ENCODE data around the gene PHYKPL.

PHYKPL gene

GRCh38 chr5:178273665-178274541 is 41.3 kb upstream of the PHYKPL start:
- no peaks in the 10 kb centered on the region for H3K36me3 ChIP-seq
- H3K4me1 ChIP-seq: no peaks in the 10 kb centered on the region
- intact Hi-C loops (cut with DNase I; ENCODE audit: low total_unique reads): loop anchor here (10.0 kb wide), 1 partner anchor 311 kb away; no protein-coding TSS in a partner anchor
- DNase-seq: no peak
- no peak overlapping the region for H3K27ac ChIP-seq
- H3K27me3 ChIP-seq: peaks cover 0 to 59% of the 10 kb centered on the region in 2 donors
- no peak overlapping the region for H3K4me3 ChIP-seq
- H3K9me3 ChIP-seq: peaks cover 0 to 10% (median 0%) of the 10 kb centered on the region in 3 donors
- no peak for TF ChIP-seq CTCF (IDR thresholded peaks at IDR 0.05)

GRCh38 chr5:178273041-178273440 is 40.4 kb upstream of the PHYKPL start:
- no peak for DNase-seq
- Histone ChIP-seq H3K36me3 (no peaks in the 10 kb centered on the region), H3K9me3 (peaks cover 0 to 10% (median 0%) of the 10 kb centered on the region in 3 donors), H3K4me3 (no peak overlapping the region), H3K27me3 (peaks cover 0 to 51% of the 10 kb centered on the region in 2 donors), H3K27ac (no peak overlapping the region), H3K4me1 (no peaks in the 10 kb centered on the region)
- TF ChIP-seq CTCF (IDR thresholded peaks at IDR 0.05): no peak
- intact Hi-C loops (cut with DNase I; ENCODE audit: low total_unique reads): loop anchor here (10.0 kb wide), 1 partner anchor 312 kb away; no protein-coding TSS in a partner anchor

- H3K27ac ChIP-seq: no peak overlapping the region
- H3K4me1 ChIP-seq: no peaks in the 10 kb centered on the region
- no peaks in the 10 kb centered on the region for H3K36me3 ChIP-seq
- no peak overlapping the region for H3K4me3 ChIP-seq
- TF ChIP-seq CTCF (IDR thresholded peaks at IDR 0.05): no peak
- peaks cover 0 to 10% (median 0%) of the 10 kb centered on the region in 3 donors for H3K9me3 ChIP-seq
- no peak for DNase-seq
- H3K27me3 ChIP-seq: peaks cover 0 to 47% of the 10 kb centered on the region in 2 donors
- intact Hi-C loops (cut with DNase I; ENCODE audit: low total_unique reads): loop anchor here (10.0 kb wide), 1 partner anchor 312 kb away; no protein-coding TSS in a partner anchor
Measured at GRCh38 chr5:178272591-178272990, 40.0 kb upstream of the PHYKPL start.

GRCh38 chr5:178271726-178272479 is 39.3 kb upstream of the PHYKPL start:
- Histone ChIP-seq H3K27me3 (peaks cover 0 to 45% of the 10 kb centered on the region in 2 donors), H3K4me3 (no peak overlapping the region), H3K4me1 (no peaks in the 10 kb centered on the region), H3K27ac (no peak overlapping the region), H3K36me3 (no peaks in the 10 kb centered on the region), H3K9me3 (peaks cover 0 to 10% (median 0%) of the 10 kb centered on the region in 3 donors)
- intact Hi-C loops (cut with DNase I; ENCODE audit: low total_unique reads): loop anchor here (10.0 kb wide), 1 partner anchor 313 kb away; no protein-coding TSS in a partner anchor
- DNase-seq: no peak
- TF ChIP-seq CTCF (IDR thresholded peaks at IDR 0.05): no peak

- intact Hi-C loops (cut with DNase I; ENCODE audit: low total_unique reads): loop anchor here (10.0 kb wide), 1 partner anchor 314 kb away; no protein-coding TSS in a partner anchor
- Histone ChIP-seq H3K4me1 (no peaks in the 10 kb centered on the region), H3K27me3 (peaks cover 0 to 38% of the 10 kb centered on the region in 2 donors), H3K9me3 (peaks cover 0 to 6% (median 0%) of the 10 kb centered on the region in 3 donors), H3K4me3 (no peak overlapping the region), H3K36me3 (no peaks in the 10 kb centered on the region), H3K27ac (no peak overlapping the region)
- TF ChIP-seq CTCF (IDR thresholded peaks at IDR 0.05): no peak
- no peak for DNase-seq
Measured at GRCh38 chr5:178271231-178271630, 38.6 kb upstream of the PHYKPL start.

Data from tibial artery (tissue), 4 donors.